Psoas muscle (tissue), 8 donors: ENCODE measurements around the gene PAM16. TPM values are rescaled to one million over a fixed set of nuclear protein-coding genes. Genes with fewer than 3 reads are reported as not detected.

ENCODE experiments used
- ATAC-seq, 4 donors: fragments of 200-7000 bp; cut with Tn5 transposase; one replicate each; pipeline ENCODE4 v1.9.1; 2020; ENCODE audit warnings: moderate library complexity in 3 of 4, mild to moderate bottlenecking in 2 of 4
- DNase-seq, 2 donors: peaks; one replicate each; pipeline ENCODE4 v3.0.0-alpha.2; 2020
- H3K27ac ChIP-seq: fragments of 200-600 bp; one replicate; pipeline ENCODE4 v1.8.0; 2022
- H3K27me3 ChIP-seq, 3 donors: fragments of 200-600 bp in 1 of 3; one replicate each; pipeline versions ENCODE4 v1.6.1 to v1.8.0; 2013 to 2022; ENCODE audit warnings: low read length in 2 of 3, mild to moderate bottlenecking in 2 of 3, moderate library complexity in 1 of 3; ENCODE audit not compliant: insufficient read depth in 3 of 3
- H3K36me3 ChIP-seq, 2 donors: fragments of 200-600 bp in 1 of 2; one replicate each; pipeline versions ENCODE4 v1.6.1 to v1.8.0; 2013 to 2022; ENCODE audit warnings: low read depth in 1 of 2, mild to moderate bottlenecking in 1 of 2, moderate library complexity in 1 of 2; ENCODE audit not compliant: insufficient read depth in 1 of 2
- H3K4me1 ChIP-seq: fragments of 200-600 bp; one replicate; pipeline ENCODE4 v1.8.0; 2022
- H3K4me3 ChIP-seq: fragments of 200-600 bp; one replicate; pipeline ENCODE4 v1.8.0; 2022; ENCODE audit warnings: mild to moderate bottlenecking
- H3K9me3 ChIP-seq: fragments of 200-600 bp; one replicate; pipeline ENCODE4 v1.8.0; 2022
- WGBS, 3 donors: extraction: QIAGEN DNeasy Blood & Tissue Kit; methylation state at CpG; one replicate each; pipeline versions ENCODE4 v1.1.6 to v1.1.7; 2013; 5-methylcytosine and 5-hydroxymethylcytosine counted together
- intact Hi-C, 2 donors: fragments of 100-400 bp; cut with DNase I; formaldehyde crosslinking; loops; one replicate each; pipeline versions ENCODE4 v1.11.0 to v1.14.2; 2022
- polyA plus RNA-seq, 3 donors: library from polyadenylated mRNA; stranded (reverse); fragments of 200-250 nt; gene quantifications; one replicate each; pipeline ENCODE4 v1.2.3, GENCODE V29; 2013
- total RNA-seq, 4 donors: library from RNA; stranded (reverse); fragmentation: NEBNext Ultra II Directional in 2 of 4; extraction: Animal tissue kit (Norgen Biotek cat#: 25700) in 2 of 4; gene quantifications; one replicate each; pipeline versions ENCODE4 v1.2.1 to v1.2.4, GENCODE V29; 2021 to 2023
- TF ChIP-seq, protein P1 (sequence below): fragments of 200-600 bp; IDR thresholded peaks from one replicate; pipeline ENCODE4 v1.8.0; 2022; ENCODE audit warnings: antibody characterized with exemption
- donor health status: healthy with polysubstance abuse.
- donor health status: DM: no; HTN: no; CAD: no; lungs with moderate emphysema.
- donor health status: Bipolar disorder and iron deficiency.
- donor health status: healthy.
- donor health status: DM: yes; HTN: yes; CAD: no.
- donor health status: DM: no; HTN: no; CAD: no.
- donor health status: DM: no; HTN: no; CAD: no.
- donor health status: DM: yes; HTN: yes; CAD: no.

PAM16 gene
- total and polyA plus RNA-seq, 7 donors: 60.5 to 163 (median 84.2) TPM

GRCh38 chr16:4366016-4366415 lies 14.9 kb upstream of the PAM16 start:
- ATAC-seq: no peak
- Histone ChIP-seq H3K9me3 (no peaks in the 10 kb centered on the region), H3K4me1 (no peaks in the 10 kb centered on the region), H3K27me3 (no peaks in the 10 kb centered on the region), H3K4me3 (no peak overlapping the region), H3K36me3 (peaks cover 0 to 29% of the 10 kb centered on the region in 2 donors), H3K27ac (no peak overlapping the region)
- WGBS, 3 donors: 92 to 95% (median 93%) methylated on average over 13 of the region's 13 CpGs
- intact Hi-C loops: no loop called here
- DNase-seq: no peak
- TF ChIP-seq, protein P1, sequence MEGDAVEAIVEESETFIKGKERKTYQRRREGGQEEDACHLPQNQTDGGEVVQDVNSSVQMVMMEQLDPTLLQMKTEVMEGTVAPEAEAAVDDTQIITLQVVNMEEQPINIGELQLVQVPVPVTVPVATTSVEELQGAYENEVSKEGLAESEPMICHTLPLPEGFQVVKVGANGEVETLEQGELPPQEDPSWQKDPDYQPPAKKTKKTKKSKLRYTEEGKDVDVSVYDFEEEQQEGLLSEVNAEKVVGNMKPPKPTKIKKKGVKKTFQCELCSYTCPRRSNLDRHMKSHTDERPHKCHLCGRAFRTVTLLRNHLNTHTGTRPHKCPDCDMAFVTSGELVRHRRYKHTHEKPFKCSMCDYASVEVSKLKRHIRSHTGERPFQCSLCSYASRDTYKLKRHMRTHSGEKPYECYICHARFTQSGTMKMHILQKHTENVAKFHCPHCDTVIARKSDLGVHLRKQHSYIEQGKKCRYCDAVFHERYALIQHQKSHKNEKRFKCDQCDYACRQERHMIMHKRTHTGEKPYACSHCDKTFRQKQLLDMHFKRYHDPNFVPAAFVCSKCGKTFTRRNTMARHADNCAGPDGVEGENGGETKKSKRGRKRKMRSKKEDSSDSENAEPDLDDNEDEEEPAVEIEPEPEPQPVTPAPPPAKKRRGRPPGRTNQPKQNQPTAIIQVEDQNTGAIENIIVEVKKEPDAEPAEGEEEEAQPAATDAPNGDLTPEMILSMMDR: no peak

DNA sequence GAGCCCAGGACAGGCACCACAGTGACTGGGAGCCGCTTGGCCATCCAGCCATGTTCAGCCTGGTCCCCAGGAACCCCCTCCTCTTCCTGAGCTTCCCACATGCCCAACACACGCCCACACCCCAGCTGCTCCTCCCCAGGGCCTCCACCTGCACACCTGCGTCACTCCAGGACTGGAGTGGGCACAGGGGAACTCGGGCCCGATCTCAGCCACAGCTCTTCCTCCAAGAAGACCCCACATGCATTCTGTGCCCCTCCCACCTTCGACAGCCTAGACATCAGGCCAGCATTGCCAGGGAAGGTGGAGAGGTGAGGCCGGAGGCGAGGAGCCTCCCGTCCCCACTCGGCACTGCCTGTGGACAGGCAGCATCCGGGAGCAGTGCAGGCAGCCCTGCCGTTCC lies 14.5 kb upstream of the PAM16 start:
- intact Hi-C loops: no loop called here
- ATAC-seq: no peak
- no peak overlapping the region for H3K27ac ChIP-seq
- peaks cover 0 to 29% of the 10 kb centered on the region in 2 donors for H3K36me3 ChIP-seq
- no peaks in the 10 kb centered on the region for H3K27me3 ChIP-seq
- DNase-seq: no peak
- H3K4me1 ChIP-seq: no peaks in the 10 kb centered on the region
- H3K4me3 ChIP-seq: no peak overlapping the region
- no peaks in the 10 kb centered on the region for H3K9me3 ChIP-seq
- TF ChIP-seq, protein P1: no peak
- 95 to 99% (median 96%) methylated on average over 12 of the region's 12 CpGs for WGBS, 3 donors

DNA sequence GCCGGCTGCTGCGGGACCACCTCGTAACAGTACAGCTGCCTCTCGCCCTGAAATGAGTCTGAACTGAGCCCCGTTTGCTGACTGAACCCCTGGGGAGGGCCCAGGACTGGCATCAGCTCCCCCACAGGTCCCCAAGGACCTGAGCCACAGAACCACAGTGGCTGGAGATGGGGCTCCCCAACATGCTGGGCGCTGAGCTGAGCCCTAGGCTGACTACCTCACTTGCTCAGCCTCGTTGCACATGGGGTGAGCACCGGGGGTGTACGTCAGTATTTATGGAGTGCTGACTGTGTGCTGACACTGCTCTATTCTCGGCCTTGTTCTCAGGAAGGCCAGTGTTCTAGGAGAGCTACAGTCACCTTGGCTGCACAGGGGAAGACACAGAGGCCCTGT lies 13.9 kb upstream of the PAM16 start:
- Histone ChIP-seq H3K4me1 (no peaks in the 10 kb centered on the region), H3K36me3 (peaks cover 0 to 32% of the 10 kb centered on the region in 2 donors), H3K9me3 (no peaks in the 10 kb centered on the region), H3K4me3 (no peak overlapping the region), H3K27me3 (no peaks in the 10 kb centered on the region), H3K27ac (no peak overlapping the region)
- intact Hi-C loops: no loop called here
- no peak for DNase-seq
- TF ChIP-seq, protein P1: no peak
- WGBS, 3 donors: 94 to 96% (median 95%) methylated on average over 10 of the region's 10 CpGs
- no peak for ATAC-seq

- Histone ChIP-seq H3K27ac (no peak overlapping the region), H3K27me3 (no peaks in the 10 kb centered on the region), H3K9me3 (no peaks in the 10 kb centered on the region), H3K4me1 (no peaks in the 10 kb centered on the region), H3K36me3 (peaks cover 0 to 33% of the 10 kb centered on the region in 2 donors), H3K4me3 (no peak overlapping the region)
- WGBS, 3 donors: 91 to 93% (median 92%) methylated on average over 31 to 37 of the region's 37 CpGs
- TF ChIP-seq, protein P1: no peak
- intact Hi-C loops: no loop called here
- DNase-seq: no peak
- ATAC-seq: no peak
These were observed 13.3 kb upstream of the PAM16 start for GRCh38 chr16:4364196-4365013.
